HepG2 (cell line): ENCODE measurements around the gene HOXA6. TPM values are rescaled to one million over a fixed set of nuclear protein-coding genes. Genes with fewer than 3 reads are reported as not detected.
A peak's percentile ranks its signal among the peaks of the same experiment; 100 is the strongest.

Experiments
- AGO1 ChIP-seq: fragments of 200-400 bp; formaldehyde crosslinking; IDR thresholded peaks from 2 replicates; pipeline ENCODE4 v1.6.1; 2017; ENCODE audit warnings: mild to moderate bottlenecking, low read depth, low read length, moderate library complexity; ENCODE audit not compliant: poor library complexity, severe bottlenecking
- ATF7-NPFF ChIP-seq: sonication (generic); formaldehyde crosslinking; IDR thresholded peaks from 2 replicates; pipeline ENCODE4 v1.8.1; 2023; ENCODE audit warnings: mild to moderate bottlenecking, low read depth, missing genetic modification reagents, moderate library complexity
- CHCHD3 ChIP-seq: sonication (generic); formaldehyde crosslinking; IDR thresholded peaks from 2 replicates; pipeline ENCODE4 v1.8.0; 2022; ENCODE audit warnings: mild to moderate bottlenecking, missing genetic modification reagents, moderate library complexity
- DNMT1 ChIP-seq: sonication (generic); formaldehyde crosslinking; IDR thresholded peaks from 2 replicates; pipeline ENCODE4 v1.5.1; 2020; ENCODE audit warnings: mild to moderate bottlenecking, missing genetic modification reagents
- ELF1 ChIP-seq: sonication (generic); formaldehyde crosslinking; IDR thresholded peaks from 2 replicates; pipeline ENCODE4 v1.4.0; 2020; ENCODE audit warnings: missing genetic modification reagents
- ETV5 ChIP-seq: IDR thresholded peaks from 2 replicates; pipeline ENCODE4 v1.6.1; 2018; ENCODE audit warnings: missing biosample characterization, missing genetic modification reagents, inconsistent platforms, borderline replicate concordance
- GZF1 ChIP-seq: sonication (generic); formaldehyde crosslinking; IDR thresholded peaks from 2 replicates; pipeline ENCODE4 v1.5.1; 2020; ENCODE audit warnings: mild to moderate bottlenecking, missing genetic modification reagents
- HNF4G ChIP-seq, 2 experiments: sonication (generic) in 1 of 2; formaldehyde crosslinking in 1 of 2; IDR thresholded peaks; 2 replicates each; pipeline versions ENCODE4 v1.4.0 to v1.6.1; 2011 to 2020; ENCODE audit warnings: borderline replicate concordance in 2 of 2, low read depth in 2 of 2, mild to moderate bottlenecking in 2 of 2, low read length in 1 of 2, missing genetic modification reagents in 1 of 2, moderate library complexity in 1 of 2
- MAF1 ChIP-seq: sonication (generic); formaldehyde crosslinking; IDR thresholded peaks from 2 replicates; pipeline ENCODE4 v1.5.0; 2020; ENCODE audit warnings: missing genetic modification reagents, borderline replicate concordance
- MXI1 ChIP-seq: IDR thresholded peaks from 3 replicates; pipeline ENCODE4 v1.6.1; 2012; ENCODE audit warnings: low read depth, low read length, inconsistent platforms, borderline replicate concordance
- MYPOP ChIP-seq: sonication (generic); formaldehyde crosslinking; IDR thresholded peaks from 2 replicates; pipeline ENCODE4 v1.8.1; 2023; ENCODE audit warnings: mild to moderate bottlenecking, moderate library complexity, missing genetic modification reagents
- NFE2L1 ChIP-seq: sonication (generic); formaldehyde crosslinking; IDR thresholded peaks from 2 replicates; pipeline ENCODE4 v1.4.0; 2020; ENCODE audit warnings: missing genetic modification reagents, mild to moderate bottlenecking, borderline replicate concordance
- PAF1 ChIP-seq: IDR thresholded peaks from 2 replicates; pipeline ENCODE4 v1.6.1; 2016; ENCODE audit warnings: missing genetic modification reagents, missing compliant biosample characterization
- REPIN1 ChIP-seq: sonication (generic); formaldehyde crosslinking; IDR thresholded peaks from 2 replicates; pipeline ENCODE4 v1.8.0; 2022; ENCODE audit warnings: missing genetic modification reagents, low read depth, mild to moderate bottlenecking, borderline replicate concordance
- RFX5 ChIP-seq: IDR thresholded peaks from 2 replicates; pipeline ENCODE4 v1.6.1; 2011; ENCODE audit warnings: low read depth, low read length, improper control_type of control experiment
- SAFB2 ChIP-seq: sonication (generic); formaldehyde crosslinking; IDR thresholded peaks from 2 replicates; pipeline ENCODE4 v1.5.1; 2020; ENCODE audit warnings: missing genetic modification reagents, low read depth, mild to moderate bottlenecking, borderline replicate concordance
- SP2 ChIP-seq: sonication (generic); formaldehyde crosslinking; IDR thresholded peaks from 2 replicates; pipeline ENCODE4 v1.5.1; 2020; ENCODE audit warnings: mild to moderate bottlenecking, missing genetic modification reagents
- TGIF2 ChIP-seq: IDR thresholded peaks from 2 replicates; pipeline ENCODE4 v1.6.1; 2016; ENCODE audit warnings: control low read depth, missing compliant biosample characterization
- ZFX ChIP-seq: sonication (generic); formaldehyde crosslinking; IDR thresholded peaks from 2 replicates; pipeline ENCODE4 v1.4.0; 2020; ENCODE audit warnings: mild to moderate bottlenecking, low read depth, missing genetic modification reagents, moderate library complexity
- ZIK1 ChIP-seq: sonication (generic); formaldehyde crosslinking; IDR thresholded peaks from 2 replicates; pipeline ENCODE4 v1.5.0; 2020; ENCODE audit warnings: mild to moderate bottlenecking, low read depth, missing genetic modification reagents, borderline replicate concordance
- ZMAT3 ChIP-seq: sonication (generic); formaldehyde crosslinking; conservative IDR thresholded peaks from 2 replicates; pipeline ENCODE4 v1.7.0; 2021; ENCODE audit warnings: missing genetic modification reagents
- ZNF281 ChIP-seq: sonication (generic); formaldehyde crosslinking; IDR thresholded peaks from 2 replicates; pipeline ENCODE4 v1.4.0; 2020; ENCODE audit warnings: missing genetic modification reagents, borderline replicate concordance
- ZNF484 ChIP-seq: sonication (generic); formaldehyde crosslinking; IDR thresholded peaks from 2 replicates; pipeline ENCODE4 v1.5.1; 2020; ENCODE audit warnings: mild to moderate bottlenecking, low read depth, missing genetic modification reagents, borderline replicate concordance
- ZNF556 ChIP-seq: sonication (generic); formaldehyde crosslinking; IDR thresholded peaks from 2 replicates; pipeline ENCODE4 v1.4.0; 2020; ENCODE audit warnings: mild to moderate bottlenecking, missing genetic modification reagents, borderline replicate concordance
- ZNF564 ChIP-seq: sonication (generic); formaldehyde crosslinking; IDR thresholded peaks from 2 replicates; pipeline ENCODE4 v1.8.1; 2023; ENCODE audit warnings: mild to moderate bottlenecking, missing genetic modification reagents
- ZNF619 ChIP-seq: sonication (generic); formaldehyde crosslinking; IDR thresholded peaks from 2 replicates; pipeline ENCODE4 v1.4.0; 2020; ENCODE audit warnings: mild to moderate bottlenecking, missing genetic modification reagents
- polyA plus RNA-seq, 8 experiments: library from polyadenylated mRNA; depleted of rRNA in 3 of 8; stranded (reverse) in 7 of 8; unstranded in 1 of 8; fragments of >200 nt; fragmentation: Illumina TruSeq in 4 of 8; extraction: Trizol in 4 of 8; gene quantifications; 2 replicates each; pipeline versions ENCODE4 v1.2.1 to v1.2.3, GENCODE V29; 2011 to 2016; ENCODE audit warnings: low read depth in 4 of 8, missing spikeins in 1 of 8, mixed read lengths in 1 of 8; ENCODE audit not compliant: insufficient read depth in 1 of 8
- total RNA-seq, 5 experiments: library from RNA; depleted of rRNA; stranded (reverse); fragments of >200 nt; fragmentation: Illumina TruSeq; extraction: Trizol; gene quantifications; 2 replicates each; pipeline ENCODE4 v1.2.3, GENCODE V29; 2016; ENCODE audit warnings: low read depth in 1 of 5

HOXA6 gene
- total and polyA plus RNA-seq, 2 of the 13 experiments (the other 11 are each of a cell fraction or from before 2014, with no cell fraction given): 1.3 to 1.5 TPM

DNA sequence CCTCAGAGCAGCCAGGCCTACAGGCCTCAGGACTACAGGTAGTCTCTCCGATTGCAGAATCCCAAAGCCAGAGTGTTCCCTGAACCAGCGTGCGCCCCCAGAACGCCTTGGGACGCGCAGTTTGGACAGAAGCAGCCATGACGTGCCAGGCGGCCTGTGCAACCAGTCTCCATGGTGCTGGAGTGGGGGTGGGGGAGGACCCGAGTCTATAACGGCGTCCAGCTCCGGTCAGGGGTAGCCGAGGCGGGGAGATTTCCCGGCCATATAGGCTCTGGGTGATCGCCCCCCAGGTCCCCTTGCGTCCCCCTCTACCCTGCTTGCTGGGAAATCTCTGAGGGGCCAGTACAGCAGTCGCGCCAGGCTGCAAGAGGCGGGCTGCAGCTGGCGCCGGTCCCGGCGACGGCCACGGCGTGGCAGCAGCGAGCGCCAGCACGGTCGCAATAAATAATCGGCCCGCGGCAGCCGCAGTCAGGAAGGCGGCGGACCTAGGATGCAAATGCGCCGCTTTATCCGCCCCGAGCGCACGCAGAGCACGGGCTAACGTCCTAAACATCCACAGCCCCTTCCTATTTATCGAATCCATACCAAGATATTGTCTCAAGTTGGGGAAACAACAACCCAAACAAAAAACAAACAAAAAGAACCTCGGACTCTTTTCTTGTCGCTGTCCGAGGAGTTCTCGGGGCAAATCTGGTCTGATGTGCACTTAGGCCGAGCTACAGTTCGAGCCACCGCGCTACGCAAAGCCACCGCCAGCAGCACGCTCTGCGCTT lies 3.2 kb upstream of the HOXA6 start (continued):
- TF ChIP-seq ZFX (CRISPR knock-in tag) (peak; percentile 98), SP2 (CRISPR knock-in tag) (no peak), GZF1 (CRISPR knock-in tag) (no peak), ZMAT3 (peak; percentile 65; the same call in 1 of the 2 replicates), PAF1 (no peak), TGIF2 (no peak), ZIK1 (no peak), AGO1 (no peak), ZNF556 (CRISPR knock-in tag) (0 out of 2 replicates have a peak, but pooled peaks have one; percentile 10), ETV5 (CRISPR knock-in tag) (no peak; the same call in 1 of the 2 replicates), ZNF619 (CRISPR knock-in tag) (no peak), ZNF484 (CRISPR knock-in tag) (no peak), MXI1 (0 out of 3 replicates have a peak, but pooled peaks have one; percentile 16), MYPOP (peak; percentile 87), RFX5 (no peak), REPIN1 (CRISPR knock-in tag) (peak; percentile 76), CHCHD3 (CRISPR knock-in tag) (no peak), DNMT1 (CRISPR knock-in tag) (no peak), ELF1 (CRISPR knock-in tag) (no peak), ZNF281 (CRISPR knock-in tag) (peak; percentile 84; the same call in 1 of the 2 replicates), ZNF564 (no peak), MAF1 (CRISPR knock-in tag) (no peak), NFE2L1 (CRISPR knock-in tag) (no peak), ATF7-NPFF (CRISPR knock-in tag) (peak; percentile 61; the same call in 1 of the 2 replicates), SAFB2 (CRISPR knock-in tag) (peak; percentile 31; the same call in 1 of the 2 replicates), HNF4G (IDR thresholded peaks at IDR 0.05; ENCODE audit: borderline replicate concordance, low read depth, low read length) (no peak), HNF4G (CRISPR knock-in tag; IDR thresholded peaks at IDR 0.05; ENCODE audit: borderline replicate concordance, low read depth) (no peak)
